Measurements from ENCODE around the gene C5.

Gene C5

GRCh38 chr9:120905315-120906164, 144.5 kb downstream of the C5 start:
- DNase-seq = no peak

GRCh38 chr9:120904978-120905301, 145.1 kb downstream of the C5 start:
- no peak for DNase-seq

- DNase-seq = no peak
Observed at GRCh38 chr9:120904061-120904977, 145.8 kb downstream of the C5 start.

GRCh38 chr9:120902569-120903535, 147.2 kb downstream of the C5 start:
- no peak for DNase-seq
